Measurements from ENCODE around the gene FECH.
"Not testable (repeated sequence)": the region's sequence is repeated elsewhere in the genome, so short reads cannot be mapped to it uniquely, and the experiment has no call there.

The FECH gene

DNA sequence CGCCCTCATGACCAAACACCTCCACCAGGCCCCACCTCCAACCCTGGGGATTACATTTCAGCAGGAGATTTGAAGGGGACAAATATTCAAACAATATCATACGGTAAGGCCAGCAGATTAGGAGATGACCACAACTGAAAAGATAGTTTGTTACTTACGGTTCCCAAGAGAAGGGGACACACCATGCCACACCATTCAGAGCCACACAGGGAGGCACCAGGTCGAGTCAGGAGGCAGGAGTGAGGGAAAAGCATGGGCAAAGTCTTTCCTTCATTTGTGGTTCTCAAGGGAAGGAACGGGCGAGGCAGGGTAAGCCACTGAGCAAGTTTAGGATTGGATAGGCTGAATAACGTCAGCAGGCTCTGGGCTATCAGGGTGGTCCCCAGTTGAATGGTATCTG is 57.4 kb downstream of the FECH start:
- Histone ChIP-seq H3K9ac (ENCODE audit: low read length) (no peak overlapping the region), H3K9me3 (ENCODE audit: control insufficient read depth, insufficient read depth, low read depth, low read length) (0 out of 2 replicates have a peak, but pooled peaks cover 6% of the 10 kb centered on the region), H3K27me3 (ENCODE audit: control insufficient read depth, insufficient read depth, low read length) (no peaks in the 10 kb centered on the region), H3K27ac (ENCODE audit: low read depth, low read length) (no peak overlapping the region), H3K4me1 (ENCODE audit: control insufficient read depth, insufficient read depth, low read length) (peaks cover 22% of the 10 kb centered on the region), H3K4me3 (ENCODE audit: low read depth, low read length) (no peak overlapping the region), H3K36me3 (ENCODE audit: control insufficient read depth, insufficient read depth, low read length) (no peaks in the 10 kb centered on the region)

DNA sequence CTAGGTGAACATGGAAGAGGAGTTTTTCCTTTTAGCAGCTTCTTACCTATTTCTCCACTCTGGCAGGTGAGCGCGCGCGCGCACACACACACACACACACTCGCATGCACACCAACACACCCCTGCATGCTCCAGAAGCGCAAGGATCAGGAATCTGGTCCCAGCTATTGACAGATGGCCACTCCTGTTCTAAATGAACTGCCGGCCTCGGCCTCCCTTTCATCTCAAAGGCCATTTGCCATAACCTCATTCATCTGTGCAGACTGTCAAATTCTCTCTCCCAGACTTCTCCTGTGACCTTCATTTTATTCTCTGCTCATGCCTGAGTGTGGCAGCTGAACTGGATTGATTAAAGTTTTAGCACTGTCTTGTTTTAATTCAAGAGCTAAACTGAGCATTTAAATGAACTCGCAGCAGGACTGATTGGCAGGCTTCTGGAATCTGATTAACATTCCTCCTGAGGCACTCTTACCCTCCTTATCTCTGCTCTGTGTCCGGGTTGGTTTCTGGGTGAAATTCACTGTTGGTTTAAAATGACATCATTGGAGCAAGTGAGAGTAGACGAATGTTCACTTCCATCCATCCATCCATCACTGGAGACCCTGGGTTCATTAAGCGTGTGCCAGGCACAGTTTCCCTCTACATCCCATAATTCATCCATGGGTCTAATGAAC is 58.8 kb downstream of the FECH start:
- Histone ChIP-seq H3K36me3 (ENCODE audit: control insufficient read depth, insufficient read depth, low read length) (no peaks in the 10 kb centered on the region), H3K9ac (ENCODE audit: low read length) (no peak overlapping the region), H3K27me3 (ENCODE audit: control insufficient read depth, insufficient read depth, low read length) (no peaks in the 10 kb centered on the region), H3K4me1 (ENCODE audit: control insufficient read depth, insufficient read depth, low read length) (peaks cover 9% of the 10 kb centered on the region), H3K4me3 (ENCODE audit: low read depth, low read length) (no peak overlapping the region), H3K9me3 (ENCODE audit: control insufficient read depth, insufficient read depth, low read depth, low read length) (0 out of 2 replicates have a peak, but pooled peaks cover 6% of the 10 kb centered on the region), H3K27ac (ENCODE audit: low read depth, low read length) (no peak overlapping the region)

DNA sequence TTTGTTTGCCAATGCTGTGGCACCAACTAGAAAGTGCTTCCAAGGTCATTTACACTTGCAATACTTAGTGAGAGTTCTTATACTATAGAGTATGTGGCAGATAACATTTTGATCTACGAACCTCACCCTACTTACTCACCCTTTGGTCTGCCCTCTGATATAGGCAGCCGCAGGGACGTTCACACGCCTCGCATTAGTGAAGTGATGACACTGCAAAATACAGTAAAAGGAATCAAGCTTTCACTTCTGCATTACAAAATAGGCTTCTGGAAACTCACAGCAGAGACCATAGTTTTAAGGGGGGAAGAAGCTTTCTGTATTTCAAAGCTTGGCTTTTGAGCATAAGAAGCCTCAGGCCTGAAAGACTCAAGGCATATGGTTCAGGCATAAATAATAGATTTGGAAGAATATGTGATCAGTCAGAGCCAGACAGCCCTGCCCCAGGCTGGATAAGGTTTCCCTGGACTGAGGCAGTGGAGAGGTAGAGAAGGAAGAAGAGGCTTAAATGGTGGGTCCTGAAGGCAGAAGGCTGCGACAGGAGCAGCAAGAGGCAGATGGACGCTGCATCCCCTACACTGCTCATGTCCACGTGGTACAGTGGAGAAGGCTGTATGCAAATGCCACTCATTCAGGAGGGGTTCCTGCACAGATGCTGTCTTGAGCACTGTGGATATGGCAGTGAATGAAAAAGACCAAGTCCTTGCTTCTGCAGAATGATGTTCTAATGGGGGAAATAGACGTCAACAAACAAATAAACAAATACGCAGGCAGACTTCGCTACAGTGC is 63.1 kb downstream of the FECH start:
- Histone ChIP-seq H3K4me1 (ENCODE audit: control insufficient read depth, insufficient read depth, low read length) (no peaks in the 10 kb centered on the region), H3K27me3 (ENCODE audit: control insufficient read depth, insufficient read depth, low read length) (no peaks in the 10 kb centered on the region), H3K9me3 (ENCODE audit: control insufficient read depth, insufficient read depth, low read depth, low read length) (0 out of 2 replicates have a peak, but pooled peaks cover 6% of the 10 kb centered on the region), H3K36me3 (ENCODE audit: control insufficient read depth, insufficient read depth, low read length) (no peaks in the 10 kb centered on the region), H3K9ac (ENCODE audit: low read length) (no peak overlapping the region), H3K27ac (ENCODE audit: low read depth, low read length) (no peak overlapping the region), H3K4me3 (ENCODE audit: low read depth, low read length) (no peak overlapping the region)

DNA sequence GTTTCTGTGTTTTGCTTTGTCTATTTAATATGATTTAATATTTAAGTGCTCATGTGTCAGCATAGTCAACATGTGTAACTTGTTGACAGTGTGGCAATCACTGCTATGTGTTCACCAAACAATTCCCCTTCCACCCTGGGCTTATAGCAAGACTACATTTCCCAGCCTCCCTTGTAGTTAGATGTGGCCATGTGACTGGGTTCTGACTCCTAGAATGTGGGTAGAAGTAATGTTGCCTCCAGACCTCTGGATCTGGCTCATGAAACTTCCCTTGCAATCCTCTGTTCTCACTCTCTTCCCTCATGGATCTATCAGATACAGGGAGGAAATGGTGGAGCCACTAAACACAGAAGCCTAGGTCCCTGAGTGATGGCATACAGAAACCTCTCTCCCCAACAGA is 64.2 kb downstream of the FECH start:
- H3K27ac ChIP-seq (ENCODE audit: low read depth, low read length); H3K4me1 ChIP-seq (ENCODE audit: control insufficient read depth, insufficient read depth, low read length); H3K36me3 ChIP-seq (ENCODE audit: control insufficient read depth, insufficient read depth, low read length); H3K9ac ChIP-seq (ENCODE audit: low read length); H3K27me3 ChIP-seq (ENCODE audit: control insufficient read depth, insufficient read depth, low read length); H3K9me3 ChIP-seq (ENCODE audit: control insufficient read depth, insufficient read depth, low read depth, low read length); H3K4me3 ChIP-seq (ENCODE audit: low read depth, low read length): not testable (repeated sequence)

GRCh38 chr18:57519668-57520424 is 66.7 kb downstream of the FECH start:
- Histone ChIP-seq H3K4me1 (ENCODE audit: control insufficient read depth, insufficient read depth, low read length) (no peaks in the 10 kb centered on the region), H3K27me3 (ENCODE audit: control insufficient read depth, insufficient read depth, low read length) (no peaks in the 10 kb centered on the region), H3K4me3 (ENCODE audit: low read depth, low read length) (no peak overlapping the region), H3K36me3 (ENCODE audit: control insufficient read depth, insufficient read depth, low read length) (no peaks in the 10 kb centered on the region), H3K9me3 (ENCODE audit: control insufficient read depth, insufficient read depth, low read depth, low read length) (0 out of 2 replicates have a peak, but pooled peaks cover 3% of the 10 kb centered on the region), H3K27ac (ENCODE audit: low read depth, low read length) (no peak overlapping the region), H3K9ac (ENCODE audit: low read length) (no peak overlapping the region)

DNA sequence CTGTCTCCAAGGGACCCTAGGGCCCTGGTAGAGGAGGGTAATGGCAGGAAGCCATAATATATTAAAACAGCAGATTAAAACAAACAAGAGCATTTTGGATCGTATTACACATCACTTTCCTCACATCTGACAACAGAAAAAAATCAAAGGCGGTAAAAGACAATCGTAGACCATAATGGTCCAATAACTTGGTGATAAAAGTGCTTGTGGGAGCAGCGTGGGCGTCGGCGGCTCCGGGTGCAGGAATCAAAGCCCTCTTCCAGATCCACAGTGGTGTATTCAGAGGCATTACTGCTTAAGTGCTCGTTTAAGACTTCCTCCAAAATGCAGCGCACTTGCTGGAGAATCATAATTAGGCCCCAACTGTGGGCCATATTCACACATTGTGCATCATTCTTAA is 68.0 kb downstream of the FECH start:
- no peaks in the 10 kb centered on the region for H3K27me3 ChIP-seq (ENCODE audit: control insufficient read depth, insufficient read depth, low read length)
- no peak overlapping the region for H3K9ac ChIP-seq (ENCODE audit: low read length)
- no peaks in the 10 kb centered on the region for H3K4me1 ChIP-seq (ENCODE audit: control insufficient read depth, insufficient read depth, low read length)
- H3K9me3 ChIP-seq (ENCODE audit: control insufficient read depth, insufficient read depth, low read depth, low read length) = no peaks in the 10 kb centered on the region
- no peak overlapping the region for H3K4me3 ChIP-seq (ENCODE audit: low read depth, low read length)
- H3K27ac ChIP-seq (ENCODE audit: low read depth, low read length) = no peak overlapping the region
- H3K36me3 ChIP-seq (ENCODE audit: control insufficient read depth, insufficient read depth, low read length) = no peaks in the 10 kb centered on the region

DNA sequence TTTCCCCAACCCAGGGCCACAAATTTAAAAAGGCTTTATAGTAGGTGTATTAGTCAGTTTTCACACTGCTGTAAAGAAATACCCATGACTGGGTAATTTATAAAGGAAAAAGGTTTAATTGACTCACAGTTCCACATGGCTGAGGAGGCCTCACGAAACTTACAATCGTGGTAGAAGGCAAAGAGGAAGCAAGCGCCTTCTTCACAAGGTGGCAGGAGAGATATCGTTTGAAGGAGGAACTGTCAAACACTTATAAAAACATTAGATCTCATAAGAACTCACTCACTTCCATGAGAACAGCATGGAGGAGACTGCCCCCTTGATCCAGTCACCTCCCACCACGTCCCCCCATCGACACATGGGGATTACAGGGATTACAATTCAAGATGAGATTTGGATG is 70.4 kb downstream of the FECH start:
- H3K4me3 ChIP-seq (ENCODE audit: low read depth, low read length) = no peak overlapping the region

DNA sequence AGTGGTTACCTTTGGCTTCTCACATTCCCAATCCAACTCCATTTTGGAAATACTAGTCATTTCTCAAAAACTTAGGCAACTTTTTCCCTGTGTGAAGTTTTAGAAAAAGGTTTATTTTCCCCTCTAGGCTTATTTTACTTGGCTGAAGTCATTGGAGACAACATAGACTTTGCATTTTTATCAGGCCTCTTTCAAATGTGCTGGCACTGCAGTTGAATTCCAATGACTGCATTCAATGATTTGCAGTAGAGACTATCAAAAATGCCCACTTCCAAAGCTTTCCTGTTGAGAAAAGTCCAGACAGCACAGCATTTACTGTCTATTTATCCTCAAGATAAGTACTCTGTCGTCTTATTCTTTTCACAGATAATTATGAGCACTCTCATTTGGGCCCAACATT is 81.3 kb downstream of the FECH start:
- H3K9me3 ChIP-seq (ENCODE audit: control insufficient read depth, insufficient read depth, low read depth, low read length) = no peaks in the 10 kb centered on the region
- H3K4me1 ChIP-seq (ENCODE audit: control insufficient read depth, insufficient read depth, low read length) = no peaks in the 10 kb centered on the region
- H3K36me3 ChIP-seq (ENCODE audit: control insufficient read depth, insufficient read depth, low read length) = no peaks in the 10 kb centered on the region
- no peak overlapping the region for H3K4me3 ChIP-seq (ENCODE audit: low read depth, low read length)
- no peak overlapping the region for H3K9ac ChIP-seq (ENCODE audit: low read length)
- H3K27ac ChIP-seq (ENCODE audit: low read depth, low read length) = no peak overlapping the region
- peaks cover 5% of the 10 kb centered on the region; the same call in 1 of the 2 replicates for H3K27me3 ChIP-seq (ENCODE audit: control insufficient read depth, insufficient read depth, low read length)

More for the DNA sequence above, 70.4 kb downstream of the FECH start:
- no peaks in the 10 kb centered on the region for H3K36me3 ChIP-seq (ENCODE audit: control insufficient read depth, insufficient read depth, low read length)
- no peaks in the 10 kb centered on the region for H3K27me3 ChIP-seq (ENCODE audit: control insufficient read depth, insufficient read depth, low read length)
- no peaks in the 10 kb centered on the region for H3K4me1 ChIP-seq (ENCODE audit: control insufficient read depth, insufficient read depth, low read length)
- no peak overlapping the region for H3K27ac ChIP-seq (ENCODE audit: low read depth, low read length)
- no peak overlapping the region for H3K9ac ChIP-seq (ENCODE audit: low read length)
- no peaks in the 10 kb centered on the region for H3K9me3 ChIP-seq (ENCODE audit: control insufficient read depth, insufficient read depth, low read depth, low read length)

DNA sequence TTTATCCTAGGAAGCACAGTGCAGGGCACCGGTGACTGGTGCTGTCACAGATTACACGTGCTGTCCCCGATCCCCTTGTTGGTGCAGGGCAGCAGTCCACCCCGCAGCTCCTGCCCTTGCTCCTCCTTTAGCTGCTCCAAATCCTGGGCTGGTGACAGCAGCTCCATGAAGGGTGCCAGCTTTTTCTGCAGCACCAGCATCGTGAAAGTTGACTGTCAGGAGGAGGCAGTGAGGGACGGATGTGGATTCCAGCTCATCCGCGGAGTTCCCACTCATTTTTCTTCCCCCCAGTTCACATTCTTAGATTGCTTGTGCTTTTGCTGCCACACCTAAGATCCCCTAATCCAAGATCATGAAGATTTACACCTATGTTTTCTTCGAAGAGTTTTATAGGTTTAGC is 83.9 kb downstream of the FECH start:
- Histone ChIP-seq H3K27me3 (ENCODE audit: control insufficient read depth, insufficient read depth, low read length) (peaks cover 3% of the 10 kb centered on the region; the same call in 1 of the 2 replicates), H3K9ac (ENCODE audit: low read length) (no peak overlapping the region), H3K27ac (ENCODE audit: low read depth, low read length) (no peak overlapping the region), H3K9me3 (ENCODE audit: control insufficient read depth, insufficient read depth, low read depth, low read length) (no peaks in the 10 kb centered on the region), H3K4me3 (ENCODE audit: low read depth, low read length) (no peak overlapping the region), H3K4me1 (ENCODE audit: control insufficient read depth, insufficient read depth, low read length) (no peaks in the 10 kb centered on the region), H3K36me3 (ENCODE audit: control insufficient read depth, insufficient read depth, low read length) (no peaks in the 10 kb centered on the region)

- H3K27me3 ChIP-seq (ENCODE audit: control insufficient read depth, insufficient read depth, low read length) = no peaks in the 10 kb centered on the region
- no peak overlapping the region for H3K27ac ChIP-seq (ENCODE audit: low read depth, low read length)
- no peak overlapping the region for H3K4me3 ChIP-seq (ENCODE audit: low read depth, low read length)
- no peaks in the 10 kb centered on the region for H3K9me3 ChIP-seq (ENCODE audit: control insufficient read depth, insufficient read depth, low read depth, low read length)
- no peaks in the 10 kb centered on the region for H3K36me3 ChIP-seq (ENCODE audit: control insufficient read depth, insufficient read depth, low read length)
- no peak overlapping the region for H3K9ac ChIP-seq (ENCODE audit: low read length)
- H3K4me1 ChIP-seq (ENCODE audit: control insufficient read depth, insufficient read depth, low read length) = no peaks in the 10 kb centered on the region
Observed at GRCh38 chr18:57498682-57499256, 87.7 kb downstream of the FECH start.

Measured in HUES6 (cell line).